ENCODE results near the gene SH3BP5L. TPM values are rescaled to one million over a fixed set of nuclear protein-coding genes. Genes with fewer than 3 reads are reported as not detected.

The SH3BP5L gene
- total and polyA plus RNA-seq, 7 donors = 18.6 to 52.7 (median 26.9) TPM

DNA sequence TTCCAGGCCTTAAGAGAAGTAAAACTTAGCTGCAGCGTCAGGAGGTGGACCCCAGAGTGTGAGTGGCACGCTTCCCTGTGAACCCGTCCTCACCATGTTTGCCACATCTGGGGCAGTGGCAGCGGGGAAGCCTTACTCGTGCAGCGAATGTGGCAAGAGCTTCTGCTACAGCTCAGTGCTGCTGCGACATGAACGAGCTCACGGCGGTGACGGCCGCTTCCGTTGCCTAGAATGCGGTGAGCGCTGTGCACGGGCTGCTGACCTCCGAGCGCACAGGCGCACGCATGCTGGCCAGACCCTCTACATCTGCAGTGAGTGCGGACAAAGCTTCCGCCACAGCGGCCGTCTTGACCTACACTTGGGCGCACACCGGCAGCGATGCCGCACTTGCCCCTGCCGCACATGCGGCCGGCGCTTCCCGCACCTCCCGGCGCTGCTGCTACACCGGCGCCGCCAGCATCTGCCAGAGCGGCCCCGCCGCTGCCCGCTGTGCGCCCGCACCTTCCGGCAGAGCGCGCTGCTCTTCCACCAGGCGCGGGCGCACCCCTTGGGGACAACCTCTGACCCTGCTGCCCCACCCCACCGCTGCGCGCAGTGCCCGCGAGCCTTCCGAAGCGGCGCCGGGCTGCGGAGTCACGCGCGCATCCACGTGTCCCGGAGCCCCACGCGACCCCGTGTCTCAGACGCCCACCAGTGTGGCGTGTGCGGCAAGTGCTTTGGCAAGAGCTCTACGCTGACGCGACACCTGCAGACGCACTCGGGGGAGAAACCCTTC lies 21.7 kb upstream of the SH3BP5L start:
- H3K9me3 ChIP-seq = no peaks in the 10 kb centered on the region
- no peak overlapping the region for H3K4me3 ChIP-seq
- TF ChIP-seq, protein P1, sequence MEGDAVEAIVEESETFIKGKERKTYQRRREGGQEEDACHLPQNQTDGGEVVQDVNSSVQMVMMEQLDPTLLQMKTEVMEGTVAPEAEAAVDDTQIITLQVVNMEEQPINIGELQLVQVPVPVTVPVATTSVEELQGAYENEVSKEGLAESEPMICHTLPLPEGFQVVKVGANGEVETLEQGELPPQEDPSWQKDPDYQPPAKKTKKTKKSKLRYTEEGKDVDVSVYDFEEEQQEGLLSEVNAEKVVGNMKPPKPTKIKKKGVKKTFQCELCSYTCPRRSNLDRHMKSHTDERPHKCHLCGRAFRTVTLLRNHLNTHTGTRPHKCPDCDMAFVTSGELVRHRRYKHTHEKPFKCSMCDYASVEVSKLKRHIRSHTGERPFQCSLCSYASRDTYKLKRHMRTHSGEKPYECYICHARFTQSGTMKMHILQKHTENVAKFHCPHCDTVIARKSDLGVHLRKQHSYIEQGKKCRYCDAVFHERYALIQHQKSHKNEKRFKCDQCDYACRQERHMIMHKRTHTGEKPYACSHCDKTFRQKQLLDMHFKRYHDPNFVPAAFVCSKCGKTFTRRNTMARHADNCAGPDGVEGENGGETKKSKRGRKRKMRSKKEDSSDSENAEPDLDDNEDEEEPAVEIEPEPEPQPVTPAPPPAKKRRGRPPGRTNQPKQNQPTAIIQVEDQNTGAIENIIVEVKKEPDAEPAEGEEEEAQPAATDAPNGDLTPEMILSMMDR (IDR thresholded peaks at IDR 0.05) = no peak
- H3K36me3 ChIP-seq (ENCODE audit: insufficient read depth in 1 of 2, low read depth in 1 of 2) = peaks cover 25 to 75% of the 10 kb centered on the region in 2 donors
- intact Hi-C loops (cut with DNase I) = no loop called here
- DNase-seq (no peak), ATAC-seq (no peak)
- H3K27ac ChIP-seq = no peak overlapping the region
- 90 to 93% (median 92%) methylated on average over 71 to 76 of the region's 76 CpGs for WGBS, 3 donors
- peaks cover 16% of the 10 kb centered on the region for H3K4me1 ChIP-seq
- H3K27me3 ChIP-seq (ENCODE audit: insufficient read depth in 3 of 3, low read length in 2 of 3) = no peaks in the 10 kb centered on the region

DNA sequence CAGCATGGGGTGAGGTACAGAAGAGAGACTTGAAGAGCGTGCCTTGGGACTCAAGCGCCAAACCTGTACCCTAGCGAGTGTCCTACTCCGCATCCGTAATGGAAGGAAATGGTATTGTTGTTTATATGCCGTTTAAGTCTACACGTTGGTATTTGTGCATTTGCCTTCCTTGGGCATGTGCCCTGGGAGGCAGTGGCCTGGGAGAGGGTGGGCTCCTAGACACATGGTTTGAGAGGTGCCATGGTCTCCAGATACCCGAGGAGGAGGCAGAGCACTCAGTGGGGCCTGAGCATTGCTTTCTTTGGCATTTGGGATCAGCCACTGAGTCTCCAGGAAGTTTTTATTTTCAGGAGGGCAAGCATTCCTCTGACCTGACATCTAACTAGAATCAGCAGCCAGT lies 18.8 kb upstream of the SH3BP5L start:
- intact Hi-C loops (cut with DNase I) = no loop called here
- no peak for ATAC-seq
- no peak for DNase-seq
- peaks cover 25 to 51% of the 10 kb centered on the region in 2 donors for H3K36me3 ChIP-seq (ENCODE audit: insufficient read depth in 1 of 2, low read depth in 1 of 2)
- TF ChIP-seq, protein P1 (IDR thresholded peaks at IDR 0.05) = no peak
- H3K27me3 ChIP-seq (ENCODE audit: insufficient read depth in 3 of 3, low read length in 2 of 3) = no peaks in the 10 kb centered on the region
- 82 to 89% (median 85%) methylated on average over 8 of the region's 8 CpGs for WGBS, 3 donors
- no peak overlapping the region for H3K4me3 ChIP-seq
- no peaks in the 10 kb centered on the region for H3K9me3 ChIP-seq
- peak overlapping the region; percentile 72 for H3K27ac ChIP-seq
- peaks cover 38% of the 10 kb centered on the region for H3K4me1 ChIP-seq

GRCh38 chr1:248843687-248844086 lies 18.0 kb upstream of the SH3BP5L start:
- peaks cover 25 to 43% of the 10 kb centered on the region in 2 donors for H3K36me3 ChIP-seq (ENCODE audit: insufficient read depth in 1 of 2, low read depth in 1 of 2)

GRCh38 chr1:248842781-248843331 lies 17.1 kb upstream of the SH3BP5L start:
- Histone ChIP-seq H3K4me1 (peaks cover 43% of the 10 kb centered on the region), H3K27me3 (ENCODE audit: insufficient read depth in 3 of 3, low read length in 2 of 3) (no peaks in the 10 kb centered on the region), H3K4me3 (no peak overlapping the region), H3K9me3 (no peaks in the 10 kb centered on the region), H3K36me3 (ENCODE audit: insufficient read depth in 1 of 2, low read depth in 1 of 2) (peaks cover 19 to 35% of the 10 kb centered on the region in 2 donors), H3K27ac (peak overlapping the region; percentile 72)
- DNase-seq = no peak
- intact Hi-C loops (cut with DNase I) = no loop called here
- no peak for ATAC-seq
- TF ChIP-seq, protein P1 (IDR thresholded peaks at IDR 0.05) = no peak
- WGBS, 3 donors = 64 to 76% (median 71%) methylated on average over 8 of the region's 8 CpGs

More at GRCh38 chr1:248843687-248844086, 18.0 kb upstream of the SH3BP5L start:
- ATAC-seq (peak in 3 of 4 donors; percentile 49 to 55 (median 49)), DNase-seq (no peak)
- no peaks in the 10 kb centered on the region for H3K9me3 ChIP-seq
- TF ChIP-seq, protein P1 (IDR thresholded peaks at IDR 0.05) = no peak
- H3K4me1 ChIP-seq = peaks cover 43% of the 10 kb centered on the region
- H3K27me3 ChIP-seq (ENCODE audit: insufficient read depth in 3 of 3, low read length in 2 of 3) = no peaks in the 10 kb centered on the region
- peak overlapping the region; percentile 72 for H3K27ac ChIP-seq
- whole genome bisulfite sequencing, 3 donors = 53 to 79% (median 72%) methylated on average over 3 of the region's 3 CpGs
- H3K4me3 ChIP-seq = no peak overlapping the region
- intact Hi-C loops (cut with DNase I) = no loop called here
